CD8-positive, alpha-beta memory T cell (primary cell): ENCODE results near the gene APEH. TPM values are rescaled to one million over a fixed set of nuclear protein-coding genes. Genes with fewer than 3 reads are reported as not detected.
"Not testable (repeated sequence)": the region's sequence is repeated elsewhere in the genome, so short reads cannot be mapped to it uniquely, and the experiment has no call there.

ENCODE experiments used
- CTCF ChIA-PET: fragments of 350-600 bp; sonication (Branson Sonifier 250); formaldehyde crosslinking; loops from one replicate; lab custom pipeline; 2021; ENCODE audit warnings: antibody characterized with exemption; lab: Charles Lee
- POLR2A ChIA-PET: fragments of 350-600 bp; sonication (Branson Sonifier 250); formaldehyde crosslinking; loops from one replicate; lab custom pipeline; 2021; ENCODE audit warnings: antibody characterized with exemption; lab: Charles Lee
- DNase-seq, 5 donors: peaks; one replicate each; pipeline versions ENCODE4 v3.0.0 to v3.0.0-alpha.2; 2020 to 2022; ENCODE audit warnings: mixed read lengths in 1 of 5
- H3K27ac ChIP-seq: one replicate; pipeline ENCODE4 v1.7.0; 2013; ENCODE audit warnings: low read depth, mild to moderate bottlenecking, low read length, moderate library complexity
- H3K27me3 ChIP-seq: 2 replicates; pipeline ENCODE4 v1.7.0; 2013; ENCODE audit warnings: low read length, mild to moderate bottlenecking; ENCODE audit not compliant: insufficient read depth, poor library complexity, severe bottlenecking
- H3K36me3 ChIP-seq: 2 replicates; pipeline ENCODE4 v1.7.0; 2013; ENCODE audit warnings: mild to moderate bottlenecking, low read length, moderate library complexity; ENCODE audit not compliant: insufficient read depth
- H3K4me1 ChIP-seq: 2 replicates; pipeline ENCODE4 v1.7.0; 2013; ENCODE audit warnings: mild to moderate bottlenecking, low read length, moderate library complexity; ENCODE audit not compliant: insufficient read depth
- H3K4me3 ChIP-seq: 2 replicates; pipeline ENCODE4 v1.7.0; 2013; ENCODE audit warnings: mild to moderate bottlenecking, low read length
- H3K9me3 ChIP-seq: 2 replicates; pipeline ENCODE4 v1.7.0; 2013; ENCODE audit warnings: mild to moderate bottlenecking, low read length
- H3K27ac Mint-ChIP-seq, 8 donors: one replicate each; pipeline ENCODE4 v1.8.0; 2020 to 2021; ENCODE audit warnings: mixed read lengths in 8 of 8, mild to moderate bottlenecking in 6 of 8, inconsistent platforms in 3 of 8, moderate library complexity in 3 of 8
- H3K27me3 Mint-ChIP-seq, 2 donors: one replicate each; pipeline ENCODE4 v1.8.0; 2020 to 2021; ENCODE audit warnings: mixed read lengths in 2 of 2, mild to moderate bottlenecking in 1 of 2, moderate library complexity in 1 of 2
- H3K36me3 Mint-ChIP-seq, 3 donors: one replicate each; pipeline ENCODE4 v1.8.0; 2020 to 2021; ENCODE audit warnings: mixed read lengths in 3 of 3, inconsistent platforms in 1 of 3, mild to moderate bottlenecking in 1 of 3
- H3K4me1 Mint-ChIP-seq, 3 donors: one replicate each; pipeline ENCODE4 v1.8.0; 2020 to 2021; ENCODE audit warnings: mixed read lengths in 3 of 3, inconsistent platforms in 1 of 3, mild to moderate bottlenecking in 1 of 3
- H3K4me3 Mint-ChIP-seq, 7 donors: one replicate each; pipeline ENCODE4 v1.8.0; 2020 to 2021; ENCODE audit warnings: mixed read lengths in 7 of 7, mild to moderate bottlenecking in 6 of 7, moderate library complexity in 4 of 7, inconsistent platforms in 2 of 7
- H3K9me3 Mint-ChIP-seq, 5 donors: one replicate each; pipeline ENCODE4 v1.8.0; 2020 to 2022; ENCODE audit warnings: mixed read lengths in 5 of 5, mild to moderate bottlenecking in 3 of 5, moderate library complexity in 2 of 5, inconsistent platforms in 1 of 5
- polyA plus RNA-seq: library from polyadenylated mRNA; unstranded; fragments of 300-500 nt; fragmentation: Illumina TruSeq; gene quantifications from one replicate; pipeline ENCODE4 v1.2.3, GENCODE V29; 2021
- total RNA-seq, 2 experiments: library from RNA; stranded (reverse); gene quantifications; one replicate each; pipeline ENCODE4 v1.2.3, GENCODE V29; 2021

The APEH gene
- total and polyA plus RNA-seq, 3 experiments from 2014 or later = 119 to 194 (median 190) TPM

GRCh38 chr3:49689046-49689907 lies 15.1 kb downstream of the APEH start, which contains the start of the genes MST1 and RNF123:
TSS of gene MST1 (minus strand) at chr3:49689474. CDS start at chr3:49688691, 783 bp downstream.
TSS of gene RNF123 (plus strand) at chr3:49689557. CDS start at chr3:49691166, 1,609 bp downstream.
- Mint-ChIP-seq H3K27ac (peak within 1 kb of the TSS; percentile 95 to 99 (median 96)), H3K4me1 (peaks cover 34 to 66% (median 41%) of the 10 kb centered on the region in 3 donors), H3K4me3 (peak within 1 kb of the TSS; percentile 94 to 98 (median 97)), H3K27me3 (peaks cover 0 to 5% of the 10 kb centered on the region in 2 donors), H3K36me3 (peaks cover 0 to 19% (median 1%) of the 10 kb centered on the region in 3 donors), H3K9me3 (no peaks in the 10 kb centered on the region)
- Histone ChIP-seq H3K9me3 (no peaks in the 10 kb centered on the region), H3K27ac (peak within 1 kb of the TSS; percentile 76), H3K4me1 (peaks cover 20% of the 10 kb centered on the region), H3K4me3 (peak within 1 kb of the TSS; percentile 97), H3K36me3 (no peaks in the 10 kb centered on the region), H3K27me3 (no peaks in the 10 kb centered on the region)
- ChIA-PET POLR2A (no interaction called here), CTCF (interaction anchor here (1.7 kb wide), 1 partner anchor 150 kb away, joined by 4 read pairs; no protein-coding TSS in a partner anchor)
- DNase-seq = peak; percentile 90 to 95 (median 92)

GRCh38 chr3:49689908-49690624 lies 15.9 kb downstream of the APEH start:
- CTCF ChIA-PET = not testable (repeated sequence)
- peaks cover 20% of the 10 kb centered on the region for H3K4me1 ChIP-seq
- H3K4me3 Mint-ChIP-seq = peak overlapping the region; percentile 94 to 98 (median 97)

GRCh38 chr3:49690856-49691255 lies 16.7 kb downstream of the APEH start:
- CTCF ChIA-PET, DNase-seq, H3K4me3 ChIP-seq, H3K27me3 ChIP-seq, POLR2A ChIA-PET, H3K9me3 ChIP-seq, H3K36me3 ChIP-seq, H3K27ac ChIP-seq, H3K27me3 Mint-ChIP-seq, H3K9me3 Mint-ChIP-seq: not testable (repeated sequence)
- peaks cover 20% of the 10 kb centered on the region for H3K4me1 ChIP-seq
- peaks cover 35 to 63% (median 41%) of the 10 kb centered on the region in 3 donors for H3K4me1 Mint-ChIP-seq
- peak overlapping the region; percentile 94 to 98 (median 97) for H3K4me3 Mint-ChIP-seq
- H3K27ac Mint-ChIP-seq = peak overlapping the region in 4 of 8 donors; percentile 22 to 95 (median 66)
- peaks cover 0 to 14% (median 1%) of the 10 kb centered on the region in 3 donors for H3K36me3 Mint-ChIP-seq

More at GRCh38 chr3:49689908-49690624, 15.9 kb downstream of the APEH start:
- Mint-ChIP-seq H3K27ac (peak overlapping the region in 7 of 8 donors; percentile 77 to 99 (median 96)), H3K36me3 (peaks cover 0 to 14% (median 1%) of the 10 kb centered on the region in 3 donors), H3K4me1 (peaks cover 35 to 67% (median 41%) of the 10 kb centered on the region in 3 donors)
- DNase-seq, H3K9me3 Mint-ChIP-seq, POLR2A ChIA-PET, H3K36me3 ChIP-seq, H3K27me3 ChIP-seq, H3K9me3 ChIP-seq, H3K27me3 Mint-ChIP-seq: not testable (repeated sequence)
- peak overlapping the region; percentile 97 for H3K4me3 ChIP-seq
- peak overlapping the region; percentile 76 for H3K27ac ChIP-seq

GRCh38 chr3:49691481-49691880 lies 17.3 kb downstream of the APEH start:
- not testable (repeated sequence) for DNase-seq, H3K9me3 Mint-ChIP-seq
- peaks cover 0 to 14% (median 1%) of the 10 kb centered on the region in 3 donors for H3K36me3 Mint-ChIP-seq

GRCh38 chr3:49694409-49695070 lies 20.4 kb downstream of the APEH start:
- peaks cover 14% of the 10 kb centered on the region for H3K4me1 ChIP-seq
- H3K27ac ChIP-seq, DNase-seq, H3K4me3 ChIP-seq, H3K9me3 ChIP-seq, POLR2A ChIA-PET, H3K36me3 ChIP-seq, H3K9me3 Mint-ChIP-seq, H3K4me3 Mint-ChIP-seq, H3K27me3 ChIP-seq, H3K27me3 Mint-ChIP-seq: not testable (repeated sequence)
- H3K27ac Mint-ChIP-seq = peak overlapping the region in 2 of 8 donors; percentile 41 to 69
- H3K4me1 Mint-ChIP-seq = peaks cover 27 to 36% (median 30%) of the 10 kb centered on the region in 3 donors
- peaks cover 0 to 32% (median 1%) of the 10 kb centered on the region in 3 donors for H3K36me3 Mint-ChIP-seq
- CTCF ChIA-PET = interaction anchor here (1.3 kb wide), 1 partner anchor 155 kb away, joined by 4 read pairs; no protein-coding TSS in a partner anchor

More at GRCh38 chr3:49691481-49691880, 17.3 kb downstream of the APEH start:
- H3K27ac ChIP-seq, H3K4me3 ChIP-seq, H3K27me3 Mint-ChIP-seq, CTCF ChIA-PET, H3K36me3 ChIP-seq, H3K9me3 ChIP-seq, H3K27me3 ChIP-seq: not testable (repeated sequence)
- H3K27ac Mint-ChIP-seq = peak overlapping the region in 2 of 8 donors; percentile 9 to 95
- H3K4me1 ChIP-seq = peaks cover 20% of the 10 kb centered on the region
- H3K4me3 Mint-ChIP-seq = peak overlapping the region in 6 of 7 donors; percentile 78 to 97 (median 96)
- POLR2A ChIA-PET = interaction anchor here (0.6 kb wide), 1 partner anchor 348 kb away, joined by 8 read pairs; no protein-coding TSS in a partner anchor
- H3K4me1 Mint-ChIP-seq = peaks cover 35 to 57% (median 41%) of the 10 kb centered on the region in 3 donors

GRCh38 chr3:49695350-49696015 lies 21.3 kb downstream of the APEH start:
- DNase-seq, POLR2A ChIA-PET, H3K27me3 ChIP-seq, H3K9me3 ChIP-seq, H3K27ac Mint-ChIP-seq, H3K9me3 Mint-ChIP-seq, H3K27me3 Mint-ChIP-seq, H3K4me3 Mint-ChIP-seq, H3K4me3 ChIP-seq, H3K27ac ChIP-seq, H3K36me3 ChIP-seq, H3K4me1 ChIP-seq: not testable (repeated sequence)
- CTCF ChIA-PET = interaction anchor here (1.3 kb wide), 1 partner anchor 156 kb away, joined by 4 read pairs; no protein-coding TSS in a partner anchor
- Mint-ChIP-seq H3K36me3 (peaks cover 0 to 36% (median 1%) of the 10 kb centered on the region in 3 donors), H3K4me1 (peaks cover 19 to 27% (median 22%) of the 10 kb centered on the region in 3 donors)
